ENCODE data around the gene NNAT. TPM values are rescaled to one million over a fixed set of nuclear protein-coding genes. Genes with fewer than 3 reads are reported as not detected.

NNAT gene
- total and polyA plus RNA-seq, 2 of the 8 experiments (the other 6 are each of a cell fraction or from before 2014, with no cell fraction given): 66.8 to 175 TPM

GRCh38 chr20:37501940-37502339 is 19.1 kb upstream of the NNAT start:
- Histone ChIP-seq H4K8ac (ENCODE audit: extremely low read depth, insufficient read depth, low read length) (no peak overlapping the region), H3K36me3 (ENCODE audit: control insufficient read depth in 2 of 4, insufficient read depth in 4 of 4, low read length in 3 of 4) (no peaks in the 10 kb centered on the region), H2BK5ac (ENCODE audit: low read depth, low read length) (no peak overlapping the region), H3K14ac (ENCODE audit: insufficient read length) (no peak overlapping the region), H3K4me1 (replicated peaks in 1 of 4; ENCODE audit: control insufficient read depth in 3 of 4, insufficient read depth in 4 of 4, low read length in 3 of 4) (peaks cover 7 to 15% (median 10%) of the 10 kb centered on the region in 4 experiments; a peak in 6 of 7 replicates), H3K18ac (ENCODE audit: extremely low read depth, low read length) (no peak overlapping the region), H2BK15ac (ENCODE audit: low read length) (no peak overlapping the region), H2AK5ac (ENCODE audit: low read depth, low read length) (no peak overlapping the region), H3K9ac (replicated peaks in 1 of 4; ENCODE audit: extremely low read depth in 1 of 4, low read depth in 3 of 4, low read length in 3 of 4) (no peak overlapping the region), H3K23ac (ENCODE audit: insufficient read length) (no peak overlapping the region), H3K4me3 (ENCODE audit: extremely low read depth in 1 of 4, insufficient read depth in 2 of 4, low read depth in 3 of 4, low read length in 4 of 4) (no peak overlapping the region), H3K79me1 (ENCODE audit: low read depth, low read length) (peaks cover 3% of the 10 kb centered on the region; the same call in 1 of the 2 replicates), H4K5ac (ENCODE audit: insufficient read length, low read depth, low read length) (no peak overlapping the region), H3K23me2 (ENCODE audit: low read depth, low read length) (no peaks in the 10 kb centered on the region), H3K79me2 (ENCODE audit: control insufficient read depth in 1 of 2, insufficient read depth in 2 of 2, low read length in 2 of 2) (no peaks in the 10 kb centered on the region), H3K27me3 (replicated peaks in 1 of 4; ENCODE audit: control insufficient read depth in 3 of 4, extremely low read depth in 1 of 4, insufficient read depth in 3 of 4, low read length in 3 of 4) (no peaks in the 10 kb centered on the region), H2BK12ac (ENCODE audit: low read depth, low read length) (no peak overlapping the region), H4K20me1 (replicated peaks in 1 of 2; ENCODE audit: control insufficient read depth in 1 of 2, insufficient read depth in 2 of 2, low read length in 2 of 2) (no peaks in the 10 kb centered on the region), H3K4me2 (ENCODE audit: insufficient read depth in 1 of 2, low read depth in 2 of 2, low read length in 2 of 2) (no peak overlapping the region), H2BK120ac (replicated peaks; ENCODE audit: low read depth, low read length) (no peak overlapping the region), H3K4ac (replicated peaks; ENCODE audit: insufficient read length, low read depth, low read length) (no peak overlapping the region), H2BK20ac (ENCODE audit: low read length) (no peak overlapping the region), H4K91ac (replicated peaks; ENCODE audit: insufficient read length, low read length) (no peak overlapping the region), H3K56ac (replicated peaks; ENCODE audit: insufficient read length, low read depth, low read length) (no peak overlapping the region), H3K9me3 (ENCODE audit: insufficient read depth in 2 of 2, low read depth in 1 of 2, low read length in 1 of 2) (no peaks in the 10 kb centered on the region), H2AFZ (ENCODE audit: low read length) (no peak overlapping the region), H3K27ac (ENCODE audit: low read depth, low read length) (no peak overlapping the region)
- ChIA-PET CTCF (ENCODE audit: partially characterized antibody) (interaction anchor here (0.5 to 3.0 kb wide), 17 partner anchors 9 to 311 kb away, joined by 3 to 26 read pairs (median 4); no protein-coding TSS in a partner anchor), POLR2A (ENCODE audit: partially characterized antibody) (interaction anchor here (0.6 to 11.2 kb wide), 10 partner anchors 9 to 180 kb away, joined by 3 to 116 read pairs (median 4); partner anchors contain the start of gene NNAT)
- TF ChIP-seq RAD21 (IDR thresholded peaks at IDR 0.05 in 1 of 2, conservative IDR thresholded peaks at IDR 0.05 in 1 of 2; ENCODE audit: low read depth in 2 of 2, low read length in 2 of 2) (peak; percentile 47 to 64; a peak in 3 of 4 replicates), USF2 (IDR thresholded peaks at IDR 0.05; ENCODE audit: low read length) (no peak), CTCF (IDR thresholded peaks at IDR 0.05; ENCODE audit: control extremely low read depth in 1 of 3, insufficient read depth in 1 of 3, low read depth in 1 of 3, low read length in 3 of 3) (peak; percentile 41 to 58 (median 56))
- WGBS, 2 experiments (ENCODE audit: extremely low coverage in 1 of 2, insufficient coverage in 1 of 2, insufficient read length in 1 of 2, insufficient replicate concordance in 2 of 2, low coverage in 1 of 2, low lambda C conversion rate in 2 of 2, missing lambda C conversion rate in 1 of 2): 91% methylated on average over 7 of the region's 7 CpGs; no CpG with 5 or more reads in 1 of the 2 experiments
- no peak for FAIRE-seq
- DNase-seq (ENCODE audit: low read depth in 1 of 2, low spot score in 2 of 2): no peak
